Measurements from ENCODE around the gene TMCC1.
"Not testable (repeated sequence)": the region's sequence is repeated elsewhere in the genome, so short reads cannot be mapped to it uniquely, and the experiment has no call there.

Gene TMCC1

GRCh38 chr3:129686941-129687340 is 206.6 kb downstream of the TMCC1 start:
- DNase-seq (ENCODE audit: low spot score): peak; percentile 24

DNA sequence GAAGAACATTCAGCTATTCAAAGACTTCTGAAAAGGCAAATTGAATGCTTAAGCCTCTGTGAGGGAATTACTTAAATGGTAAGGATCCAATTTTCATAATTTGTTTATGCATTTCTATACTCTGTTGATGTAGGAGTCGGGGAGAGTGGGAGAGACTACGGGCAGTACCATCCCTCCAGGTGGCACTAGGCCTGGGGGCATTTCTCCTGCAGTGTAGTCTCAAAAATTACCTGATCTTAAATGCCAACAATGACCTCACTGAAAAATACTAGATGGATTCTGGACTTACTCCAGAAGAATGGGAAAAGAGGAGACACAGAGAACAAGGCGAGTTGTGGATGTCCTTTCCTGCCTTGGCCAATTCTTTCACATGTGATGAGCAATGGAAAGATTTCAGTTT is 209.2 kb downstream of the TMCC1 start:
- DNase-seq (ENCODE audit: low spot score): no peak

DNA sequence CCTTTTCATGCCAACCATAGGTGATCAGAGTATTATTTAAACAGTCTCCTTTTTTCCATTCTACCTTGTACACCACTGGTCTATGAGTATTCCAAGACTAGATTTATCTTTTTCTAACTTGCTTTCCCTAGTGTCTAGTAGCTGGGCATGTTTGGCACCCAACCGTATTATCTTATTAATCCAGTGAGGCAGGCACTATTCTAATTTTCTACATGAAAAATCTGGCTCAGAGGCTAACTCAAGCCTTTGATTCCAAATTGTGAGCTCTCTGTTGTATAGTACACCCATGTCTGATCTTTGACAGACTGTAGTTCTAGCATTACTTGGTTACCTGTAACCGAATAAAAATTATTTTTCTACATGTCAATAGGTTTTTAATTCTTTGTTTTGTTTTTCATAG is 210.3 kb downstream of the TMCC1 start:
- no peak for DNase-seq (ENCODE audit: low spot score)

GRCh38 chr3:129676985-129677384 is 216.5 kb downstream of the TMCC1 start:
- DNase-seq (ENCODE audit: low spot score): no peak

DNA sequence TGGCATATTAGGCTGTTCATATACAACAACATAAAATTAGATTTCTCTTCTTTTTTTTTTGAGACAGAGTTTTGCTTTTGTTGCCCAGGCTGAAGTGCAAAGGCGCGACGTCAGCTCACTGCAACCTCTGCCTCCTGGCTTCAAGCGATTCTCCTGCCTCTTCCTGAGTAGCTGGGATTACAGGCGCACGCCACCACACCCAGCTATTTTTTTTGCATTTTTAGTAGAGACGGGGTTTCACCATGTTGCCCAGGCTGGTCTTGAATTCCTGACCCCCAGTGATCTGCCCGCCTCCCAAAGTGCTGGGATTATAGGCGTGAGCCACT is 218.8 kb downstream of the TMCC1 start:
- not testable (repeated sequence) for DNase-seq (ENCODE audit: low spot score)

GRCh38 chr3:129673897-129674797 is 219.4 kb downstream of the TMCC1 start:
- DNase-seq (ENCODE audit: low spot score): no peak

- no peak for DNase-seq (ENCODE audit: low spot score)
Measured at GRCh38 chr3:129673012-129673411, 220.5 kb downstream of the TMCC1 start.

GRCh38 chr3:129672412-129672811 is 221.1 kb downstream of the TMCC1 start:
- no peak for DNase-seq (ENCODE audit: low spot score)

- no peak for DNase-seq (ENCODE audit: low spot score)
Measured at GRCh38 chr3:129665024-129665768, 228.3 kb downstream of the TMCC1 start.

DNA sequence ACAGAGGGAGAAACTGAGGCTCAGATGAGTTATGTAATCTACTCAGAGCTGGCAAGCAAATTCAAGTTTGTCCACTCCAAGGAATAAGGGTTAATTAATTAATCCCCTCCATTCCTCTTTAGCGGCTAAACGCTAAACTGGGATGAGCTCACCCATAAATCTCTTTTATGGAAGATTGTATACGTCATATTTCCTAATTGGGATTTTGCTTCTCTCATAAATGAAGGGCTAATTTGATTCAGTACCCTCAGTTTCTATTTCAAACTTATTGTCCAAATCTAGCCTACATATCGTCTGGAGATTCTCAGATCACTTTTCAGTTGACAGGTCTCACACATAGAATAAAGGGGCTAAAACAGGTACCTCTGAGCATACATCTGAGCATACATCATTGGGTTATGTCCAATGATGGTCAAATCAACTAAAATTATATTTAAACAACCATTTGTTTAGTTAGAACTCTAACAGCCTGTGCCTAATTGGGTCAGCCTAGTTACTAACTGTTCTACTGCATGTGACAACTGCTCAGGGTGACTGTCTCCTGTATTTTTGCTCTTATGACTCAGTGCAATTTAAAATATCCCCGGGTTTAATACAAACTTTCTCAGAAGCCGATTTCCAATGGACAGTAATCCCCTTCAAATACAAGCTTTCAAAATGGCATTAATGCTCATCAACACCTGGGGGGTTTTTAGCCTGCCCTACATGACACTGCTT is 229.4 kb downstream of the TMCC1 start:
- no peak for DNase-seq (ENCODE audit: low spot score)

DNA sequence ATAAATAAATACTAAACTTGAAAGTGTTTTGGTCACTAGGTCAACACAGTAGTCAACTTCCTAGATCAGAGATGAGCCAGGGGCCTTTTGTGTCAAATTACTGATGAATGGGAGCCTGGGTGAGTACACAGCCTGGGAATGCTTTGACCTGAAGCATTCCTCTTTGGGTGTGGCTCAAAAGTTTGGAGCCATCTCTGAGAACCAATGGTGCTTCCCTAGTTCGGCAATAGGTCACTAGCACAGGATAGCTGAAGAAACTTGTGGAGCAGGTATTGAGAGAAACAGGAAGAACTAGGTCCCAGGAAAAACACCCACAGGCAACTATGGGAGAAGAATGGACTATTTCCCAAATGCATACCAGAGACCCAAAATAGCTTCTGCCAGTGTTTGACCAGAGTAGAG is 230.5 kb downstream of the TMCC1 start:
- DNase-seq (ENCODE audit: low spot score): peak; percentile 32

DNA sequence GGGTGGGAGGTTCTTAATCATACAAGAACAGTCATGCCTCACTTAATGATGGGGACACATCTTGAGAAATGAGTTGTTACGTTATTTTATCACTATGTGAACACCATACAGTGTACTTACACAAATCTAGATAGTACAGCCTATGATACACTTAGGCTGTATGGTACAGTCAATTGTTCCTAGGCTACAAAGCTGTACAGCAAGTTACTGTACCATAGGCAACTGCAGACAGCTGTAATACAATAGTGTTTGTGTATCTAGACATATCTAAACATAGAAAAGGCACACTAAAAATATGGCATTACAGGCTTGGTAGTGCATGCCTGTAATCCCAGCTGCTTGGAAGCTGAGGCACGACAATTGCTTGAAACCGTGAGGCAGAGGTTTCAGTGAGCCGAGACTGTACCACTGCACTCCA is 231.3 kb downstream of the TMCC1 start:
- DNase-seq (ENCODE audit: low spot score): no peak

DNA sequence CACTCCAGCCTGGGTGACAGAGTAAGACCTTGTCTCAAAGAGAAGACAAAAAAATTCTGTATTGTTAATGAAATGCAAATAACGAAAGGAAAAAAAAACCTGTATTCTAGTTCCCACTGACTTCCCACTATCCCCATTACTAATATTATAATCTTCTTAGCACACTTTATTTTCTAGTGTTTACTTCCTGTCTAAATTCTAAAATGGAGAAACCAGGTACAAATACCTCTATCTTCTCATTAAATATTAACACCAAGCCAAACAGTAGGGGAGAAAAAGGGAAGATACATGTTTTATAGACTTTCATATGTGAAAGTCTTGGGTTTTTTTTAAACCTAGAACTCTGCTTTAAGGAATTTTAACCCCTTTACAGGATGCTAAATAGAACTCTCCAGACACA is 231.7 kb downstream of the TMCC1 start:
- DNase-seq (ENCODE audit: low spot score): no peak

GRCh38 chr3:129658110-129658843 is 235.2 kb downstream of the TMCC1 start:
- DNase-seq (ENCODE audit: low spot score): no peak

DNA sequence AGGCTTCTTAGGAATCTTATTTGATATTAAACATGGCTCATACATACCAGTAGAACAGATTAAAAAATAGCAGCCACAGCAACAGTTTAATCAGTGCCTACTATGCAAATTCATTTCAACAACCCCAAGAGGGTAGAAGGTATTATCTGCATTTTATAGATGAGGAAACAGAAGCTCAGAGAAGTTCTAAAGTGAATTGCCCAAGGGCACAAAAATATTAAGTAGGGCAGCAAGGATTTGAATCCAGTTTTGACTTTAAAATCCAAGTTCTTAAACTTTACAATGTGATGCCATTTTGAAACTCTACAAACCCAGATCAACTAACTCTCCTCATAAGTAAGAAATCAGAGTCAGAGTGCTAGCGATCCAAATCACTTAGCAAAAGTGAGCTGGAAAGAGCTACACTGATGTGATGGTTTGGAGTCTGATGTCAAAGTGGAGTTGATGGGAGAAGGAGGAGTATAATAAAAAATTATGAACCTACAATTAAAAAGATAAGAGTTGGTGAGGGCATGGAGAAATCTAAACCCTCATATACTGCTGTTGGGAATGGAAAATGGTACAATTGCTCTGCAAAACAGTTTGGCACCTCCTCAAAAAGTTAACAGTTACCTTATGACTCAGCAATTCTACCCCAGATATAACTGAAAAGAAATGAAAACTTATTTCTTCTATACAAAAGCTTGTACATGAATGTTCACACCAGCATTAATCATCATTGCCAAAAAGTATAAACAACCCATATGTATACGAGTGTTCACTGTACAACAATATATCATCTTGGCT is 236.1 kb downstream of the TMCC1 start:
- DNase-seq (ENCODE audit: low spot score): no peak

DNA sequence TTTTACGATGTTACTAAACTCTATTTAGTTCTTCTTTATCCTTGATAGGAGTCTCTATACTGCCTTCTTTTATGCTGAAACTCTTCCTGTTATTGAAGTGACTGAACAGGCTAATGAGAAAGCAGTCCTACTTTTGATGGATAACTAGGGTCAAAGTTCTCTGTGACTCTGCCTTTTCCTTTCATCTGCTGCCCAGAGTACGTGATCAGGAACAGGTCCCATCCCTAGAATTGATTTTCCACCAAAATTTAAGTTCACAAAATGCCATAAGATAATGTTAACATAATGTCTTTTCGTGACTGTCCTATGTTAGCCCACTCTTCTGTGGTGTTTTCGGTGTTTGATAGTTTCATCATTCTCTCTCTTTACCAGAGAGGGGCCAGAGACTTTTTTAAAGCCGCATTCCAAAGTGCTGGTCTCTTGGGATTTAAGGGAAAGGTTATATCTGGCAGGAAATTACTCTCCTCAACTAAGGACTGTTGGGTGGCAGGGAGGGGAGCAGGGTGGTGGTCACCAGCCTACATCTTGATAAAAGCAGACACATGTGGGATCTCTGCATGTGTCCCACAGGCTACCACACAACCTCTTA is 236.8 kb downstream of the TMCC1 start:
- no peak for DNase-seq (ENCODE audit: low spot score)

GRCh38 chr3:129655291-129655700 is 238.2 kb downstream of the TMCC1 start:
- DNase-seq (ENCODE audit: low spot score): no peak

GRCh38 chr3:129654131-129654530 is 239.4 kb downstream of the TMCC1 start:
- no peak for DNase-seq (ENCODE audit: low spot score)

GRCh38 chr3:129653019-129653418 is 240.5 kb downstream of the TMCC1 start:
- no peak for DNase-seq (ENCODE audit: low spot score)

DNA sequence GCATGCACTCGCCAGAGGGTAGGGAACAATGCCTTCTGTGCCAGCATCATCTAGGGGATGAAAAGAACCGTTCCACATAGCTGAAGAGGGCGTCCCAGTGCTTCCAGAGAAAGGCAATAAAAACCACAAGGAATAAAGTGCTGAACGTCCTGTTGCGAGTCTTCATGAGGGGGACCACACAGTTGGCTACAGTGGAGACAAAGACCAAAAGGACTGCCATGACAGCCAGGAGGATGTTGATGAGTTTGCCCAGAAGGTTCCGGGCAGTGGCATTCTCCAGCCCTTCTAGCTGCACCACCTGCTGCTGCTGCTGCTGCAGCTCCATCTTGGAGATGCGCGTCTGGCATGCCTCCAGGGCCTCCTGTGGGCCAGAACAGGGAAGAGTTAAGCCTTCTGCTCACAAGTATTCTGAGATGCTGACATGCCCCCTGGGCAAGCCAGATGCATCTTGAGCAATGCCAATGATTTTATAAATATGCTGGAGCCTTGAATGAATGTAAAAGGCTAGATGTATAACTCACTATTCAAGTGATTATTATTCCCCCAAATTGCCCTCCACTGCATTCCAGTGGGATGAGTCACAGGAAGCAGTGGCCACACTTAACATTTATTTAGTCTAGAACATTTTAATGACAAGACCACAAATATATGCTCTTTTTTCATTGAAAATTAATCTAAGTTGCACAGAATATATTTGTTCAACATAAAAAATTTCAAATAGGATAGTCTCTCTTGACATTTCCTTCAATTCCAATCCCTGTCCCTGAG is 241.9 kb downstream of the TMCC1 start:
- peak; percentile 39 for DNase-seq (ENCODE audit: low spot score)

Measured in iPS-NIHi11 (cell line).